Measurements from ENCODE around the gene ASPSCR1.

- TF ChIP-seq, protein P1, sequence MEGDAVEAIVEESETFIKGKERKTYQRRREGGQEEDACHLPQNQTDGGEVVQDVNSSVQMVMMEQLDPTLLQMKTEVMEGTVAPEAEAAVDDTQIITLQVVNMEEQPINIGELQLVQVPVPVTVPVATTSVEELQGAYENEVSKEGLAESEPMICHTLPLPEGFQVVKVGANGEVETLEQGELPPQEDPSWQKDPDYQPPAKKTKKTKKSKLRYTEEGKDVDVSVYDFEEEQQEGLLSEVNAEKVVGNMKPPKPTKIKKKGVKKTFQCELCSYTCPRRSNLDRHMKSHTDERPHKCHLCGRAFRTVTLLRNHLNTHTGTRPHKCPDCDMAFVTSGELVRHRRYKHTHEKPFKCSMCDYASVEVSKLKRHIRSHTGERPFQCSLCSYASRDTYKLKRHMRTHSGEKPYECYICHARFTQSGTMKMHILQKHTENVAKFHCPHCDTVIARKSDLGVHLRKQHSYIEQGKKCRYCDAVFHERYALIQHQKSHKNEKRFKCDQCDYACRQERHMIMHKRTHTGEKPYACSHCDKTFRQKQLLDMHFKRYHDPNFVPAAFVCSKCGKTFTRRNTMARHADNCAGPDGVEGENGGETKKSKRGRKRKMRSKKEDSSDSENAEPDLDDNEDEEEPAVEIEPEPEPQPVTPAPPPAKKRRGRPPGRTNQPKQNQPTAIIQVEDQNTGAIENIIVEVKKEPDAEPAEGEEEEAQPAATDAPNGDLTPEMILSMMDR (IDR thresholded peaks at IDR 0.05) = no peak
- no peak for TF ChIP-seq POLR2A (IDR thresholded peaks at IDR 0.05)
These were observed 22.2 kb downstream of the ASPSCR1 start for GRCh38 chr17:81999587-81999975.

All from esophagus squamous epithelium (tissue), 4 donors.